Measurements from ENCODE around the gene FAM237A.

FAM237A gene

GRCh38 chr2:206642075-206643025 is at the start of gene FAM237A:
Gene FAM237A (plus strand): TSS chr2:206642487. CDS start chr2:206644237, 1,750 bp downstream.
- in situ Hi-C loops (cut with HindIII; ENCODE audit: low pct_ligation_motif_present, low sequenced_read_pairs), result no loop called here
- no peak within 1 kb of the TSS for H3K4me3 ChIP-seq (ENCODE audit: low read depth, low read length)

GRCh38 chr2:206597717-206598218 is 44.5 kb upstream of the FAM237A start:
- no peak for TF ChIP-seq CTCF (IDR thresholded peaks at IDR 0.05; ENCODE audit: low read depth, low read length, missing control alignments)
- no peak overlapping the region for H3K4me3 ChIP-seq (ENCODE audit: low read depth, low read length)
- DNase-seq, result no peak
- no peaks in the 10 kb centered on the region for H3K36me3 ChIP-seq (replicated peaks)
- no peaks in the 10 kb centered on the region for H3K27me3 ChIP-seq (replicated peaks)
- H3K27ac ChIP-seq, result no peak overlapping the region
- in situ Hi-C loops (cut with HindIII; ENCODE audit: low pct_ligation_motif_present, low sequenced_read_pairs), result no loop called here

More at GRCh38 chr2:206642075-206643025, at the start of gene FAM237A:
- H3K27me3 ChIP-seq (replicated peaks), result peaks cover 17% of the 10 kb centered on the region
- H3K27ac ChIP-seq, result no peak within 1 kb of the TSS
- H3K36me3 ChIP-seq (replicated peaks), result no peaks in the 10 kb centered on the region
- peak; percentile 50 for DNase-seq
- TF ChIP-seq CTCF (IDR thresholded peaks at IDR 0.05; ENCODE audit: low read depth, low read length, missing control alignments), result no peak

GRCh38 chr2:206603243-206603642 is 39.0 kb upstream of the FAM237A start:
- Histone ChIP-seq H3K27ac (no peak overlapping the region), H3K36me3 (replicated peaks) (no peaks in the 10 kb centered on the region), H3K4me3 (ENCODE audit: low read depth, low read length) (no peak overlapping the region), H3K27me3 (replicated peaks) (no peaks in the 10 kb centered on the region)
- in situ Hi-C loops (cut with HindIII; ENCODE audit: low pct_ligation_motif_present, low sequenced_read_pairs), result no loop called here
- DNase-seq, result no peak
- no peak for TF ChIP-seq CTCF (IDR thresholded peaks at IDR 0.05; ENCODE audit: low read depth, low read length, missing control alignments)

GRCh38 chr2:206610451-206610850 is 31.8 kb upstream of the FAM237A start:
- Histone ChIP-seq H3K4me3 (ENCODE audit: low read depth, low read length) (no peak overlapping the region), H3K27ac (no peak overlapping the region)
- in situ Hi-C loops (cut with HindIII; ENCODE audit: low pct_ligation_motif_present, low sequenced_read_pairs), result no loop called here

GRCh38 chr2:206611191-206611590 is 31.1 kb upstream of the FAM237A start:
- H3K27me3 ChIP-seq (replicated peaks), result no peaks in the 10 kb centered on the region
- H3K4me3 ChIP-seq (ENCODE audit: low read depth, low read length), result no peak overlapping the region
- H3K27ac ChIP-seq, result no peak overlapping the region
- TF ChIP-seq CTCF (IDR thresholded peaks at IDR 0.05; ENCODE audit: low read depth, low read length, missing control alignments), result no peak
- in situ Hi-C loops (cut with HindIII; ENCODE audit: low pct_ligation_motif_present, low sequenced_read_pairs), result no loop called here
- H3K36me3 ChIP-seq (replicated peaks), result no peaks in the 10 kb centered on the region
- DNase-seq, result no peak

More at GRCh38 chr2:206610451-206610850, 31.8 kb upstream of the FAM237A start:
- Histone ChIP-seq H3K36me3 (replicated peaks) (no peaks in the 10 kb centered on the region), H3K27me3 (replicated peaks) (no peaks in the 10 kb centered on the region)
- no peak for DNase-seq
- TF ChIP-seq CTCF (IDR thresholded peaks at IDR 0.05; ENCODE audit: low read depth, low read length, missing control alignments), result no peak

Measured in brain microvascular endothelial cell (primary cell).